Neural cell (in vitro differentiated cells): ENCODE measurements around the gene PUM1. TPM values are rescaled to one million over a fixed set of nuclear protein-coding genes. Genes with fewer than 3 reads are reported as not detected.

Experiments
- H2AFZ ChIP-seq: fragments of 200-600, 300-800 bp; sonication (generic), shearing (Covaris generic); 2 replicates; pipeline ENCODE4 v1.6.0; 2014; ENCODE audit warnings: low read depth, mild to moderate bottlenecking, antibody characterized with exemption, low read length, moderate library complexity
- H3F3A ChIP-seq: fragments of 200-600 bp; shearing (Covaris generic); 2 replicates; pipeline ENCODE4 v1.6.1; 2016; ENCODE audit warnings: mild to moderate bottlenecking, moderate library complexity, mixed read lengths, antibody characterized with exemption, low read length; ENCODE audit not compliant: insufficient read depth, poor library complexity, severe bottlenecking
- H3K27ac ChIP-seq: fragments of 200-600, 300-800 bp; sonication (generic), shearing (Covaris generic); 2 replicates; pipeline ENCODE4 v1.5.1; 2014; ENCODE audit warnings: mild to moderate bottlenecking, low read length, moderate library complexity
- H3K27me3 ChIP-seq: fragments of 300-800, 200-600 bp; sonication (generic), shearing (Covaris generic); 2 replicates; pipeline ENCODE4 v1.6.0; 2014; ENCODE audit warnings: mild to moderate bottlenecking, low read depth, low read length, moderate library complexity; ENCODE audit not compliant: insufficient read depth
- H3K36me3 ChIP-seq: fragments of 300-800, 200-600 bp; sonication (generic), shearing (Covaris generic); 2 replicates; pipeline ENCODE4 v1.5.1; 2014; ENCODE audit warnings: mild to moderate bottlenecking, antibody characterized with exemption, low read length, moderate library complexity; ENCODE audit not compliant: insufficient read depth
- H3K4me2 ChIP-seq: fragments of 300-800, 200-600 bp; sonication (generic), shearing (Covaris generic); 2 replicates; pipeline ENCODE4 v1.6.0; 2014; ENCODE audit warnings: mild to moderate bottlenecking, low read length
- H3K4me3 ChIP-seq: fragments of 300-800, 200-600 bp; sonication (generic), shearing (Covaris generic); 2 replicates; pipeline ENCODE4 v1.5.1; 2014; ENCODE audit warnings: mild to moderate bottlenecking, low read length, moderate library complexity
- H3K79me2 ChIP-seq: fragments of 200-600 bp; shearing (Covaris generic); replicated peaks from 2 replicates; pipeline ENCODE4 v1.6.0; 2014; ENCODE audit warnings: mild to moderate bottlenecking, low read length, moderate library complexity; ENCODE audit not compliant: insufficient read depth
- H3K9ac ChIP-seq: fragments of 300-800, 200-600 bp; sonication (generic), shearing (Covaris generic); 2 replicates; pipeline ENCODE4 v1.6.1; 2016; ENCODE audit warnings: mild to moderate bottlenecking, low read length, mixed read lengths
- H3K9me2 ChIP-seq: fragments of 200-600 bp; shearing (Covaris generic); 2 replicates; pipeline ENCODE4 v1.6.1; 2016; ENCODE audit warnings: mild to moderate bottlenecking, low read length, mixed read lengths; ENCODE audit not compliant: insufficient read depth
- H3K9me3 ChIP-seq: fragments of 200-600, 300-800 bp; sonication (generic), shearing (Covaris generic); 2 replicates; pipeline ENCODE4 v1.6.1; 2016; ENCODE audit warnings: mild to moderate bottlenecking, mixed run types, low read length, moderate library complexity, mixed read lengths
- H4K20me1 ChIP-seq: fragments of 200-600 bp; shearing (Covaris generic); 2 replicates; pipeline ENCODE4 v1.6.1; 2016; ENCODE audit warnings: mild to moderate bottlenecking, mixed run types; ENCODE audit not compliant: insufficient read depth
- EP300 ChIP-seq: fragments of 450-650 bp; conservative IDR thresholded peaks from 2 replicates; pipeline ENCODE4 v1.6.1; 2014; ENCODE audit warnings: antibody characterized with exemption, mild to moderate bottlenecking, moderate library complexity; ENCODE audit not compliant: poor library complexity, severe bottlenecking
- EZH2 ChIP-seq: fragments of 200-600, 300-800 bp; shearing (Covaris generic), sonication (generic); IDR thresholded peaks from 2 replicates; pipeline ENCODE4 v1.6.1; 2014; ENCODE audit warnings: antibody characterized with exemption, low read length, borderline replicate concordance, mild to moderate bottlenecking; ENCODE audit not compliant: insufficient read depth, poor library complexity, severe bottlenecking
- MXI1 ChIP-seq: fragments of 450-650 bp; conservative IDR thresholded peaks from 2 replicates; pipeline ENCODE4 v1.6.1; 2014; ENCODE audit warnings: antibody characterized with exemption, mild to moderate bottlenecking; ENCODE audit not compliant: poor library complexity, severe bottlenecking
- POLR2AphosphoS5 ChIP-seq: IDR thresholded peaks from 2 replicates; pipeline ENCODE4 v1.6.1; 2012
- RAD21 ChIP-seq: fragments of 450-650 bp; conservative IDR thresholded peaks from 2 replicates; pipeline ENCODE4 v1.6.1; 2014; ENCODE audit warnings: antibody characterized with exemption, mild to moderate bottlenecking, moderate library complexity
- SMC3 ChIP-seq: fragments of 450-650 bp; conservative IDR thresholded peaks from 2 replicates; pipeline ENCODE4 v1.6.1; 2014; ENCODE audit warnings: antibody characterized with exemption, mild to moderate bottlenecking, moderate library complexity; ENCODE audit not compliant: poor library complexity
- TAF1 ChIP-seq: IDR thresholded peaks from 2 replicates; pipeline ENCODE4 v1.6.1; 2012; ENCODE audit warnings: low read depth
- polyA plus RNA-seq: library from polyadenylated mRNA; depleted of rRNA; stranded (reverse); fragments of >200 nt; gene quantifications from 2 replicates; pipeline ENCODE4 v1.2.3, GENCODE V29; 2014
- TF ChIP-seq, protein P1 (sequence below): IDR thresholded peaks from 2 replicates; pipeline ENCODE4 v1.6.1; 2012; ENCODE audit warnings: borderline replicate concordance
- TF ChIP-seq, protein P2 (sequence below): fragments of 450-650 bp; IDR thresholded peaks from 2 replicates; pipeline ENCODE4 v1.5.1; 2014; ENCODE audit warnings: antibody characterized with exemption, mild to moderate bottlenecking, moderate library complexity; ENCODE audit not compliant: poor library complexity, severe bottlenecking

The PUM1 gene
- polyA plus RNA-seq, 1 donor from 2014 or later = 60.8 TPM

DNA sequence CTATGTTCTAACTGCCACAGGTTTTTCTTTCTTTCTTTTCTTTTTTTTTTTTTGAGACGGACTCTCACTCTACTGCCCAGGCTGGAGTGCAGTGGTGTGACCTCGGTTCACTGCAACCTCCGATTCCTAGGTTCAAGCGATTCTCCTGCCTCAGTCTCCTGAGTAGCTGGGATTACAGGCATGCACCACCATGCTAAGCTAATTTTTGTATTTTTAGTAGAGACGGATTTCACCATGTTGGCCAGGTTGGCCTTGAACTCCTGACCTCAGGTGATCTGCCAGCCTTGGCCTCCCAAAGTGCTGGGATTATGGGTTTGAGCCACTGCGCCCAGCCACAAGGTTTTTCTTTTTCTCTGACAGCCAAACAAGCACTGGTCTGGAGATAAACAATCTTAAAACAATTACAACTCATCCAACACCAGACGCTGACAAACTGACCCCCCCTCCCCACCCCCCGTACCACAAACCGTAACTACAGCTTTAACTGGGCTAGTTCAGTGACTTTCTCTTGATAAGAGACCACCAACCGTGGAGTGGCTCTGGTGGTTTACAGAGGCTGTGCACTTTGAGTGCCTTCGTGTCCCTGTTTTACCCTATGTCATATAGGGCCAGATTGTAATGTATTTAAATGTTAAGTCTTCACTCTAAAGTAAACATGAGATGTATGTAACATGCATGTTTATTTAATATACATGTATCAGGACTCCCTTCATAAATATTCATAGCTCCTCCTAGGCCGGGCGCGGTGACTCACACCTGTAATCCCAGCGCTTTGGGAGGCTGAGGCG is 19.5 kb upstream of the PUM1 start:
- no peaks in the 10 kb centered on the region for H3K27me3 ChIP-seq
- no peaks in the 10 kb centered on the region for H4K20me1 ChIP-seq
- H3K9me3 ChIP-seq = no peaks in the 10 kb centered on the region
- H3K27ac ChIP-seq = no peak overlapping the region
- no peak overlapping the region for H3K9ac ChIP-seq
- H3K36me3 ChIP-seq = no peaks in the 10 kb centered on the region
- no peak overlapping the region for H3K4me3 ChIP-seq
- no peaks in the 10 kb centered on the region for H3K79me2 ChIP-seq
- TF ChIP-seq MXI1 (no peak), POLR2AphosphoS5 (no peak), SMC3 (no peak), EP300 (no peak), EZH2 (no peak), TAF1 (no peak), RAD21 (no peak)
- TF ChIP-seq, protein P1, sequence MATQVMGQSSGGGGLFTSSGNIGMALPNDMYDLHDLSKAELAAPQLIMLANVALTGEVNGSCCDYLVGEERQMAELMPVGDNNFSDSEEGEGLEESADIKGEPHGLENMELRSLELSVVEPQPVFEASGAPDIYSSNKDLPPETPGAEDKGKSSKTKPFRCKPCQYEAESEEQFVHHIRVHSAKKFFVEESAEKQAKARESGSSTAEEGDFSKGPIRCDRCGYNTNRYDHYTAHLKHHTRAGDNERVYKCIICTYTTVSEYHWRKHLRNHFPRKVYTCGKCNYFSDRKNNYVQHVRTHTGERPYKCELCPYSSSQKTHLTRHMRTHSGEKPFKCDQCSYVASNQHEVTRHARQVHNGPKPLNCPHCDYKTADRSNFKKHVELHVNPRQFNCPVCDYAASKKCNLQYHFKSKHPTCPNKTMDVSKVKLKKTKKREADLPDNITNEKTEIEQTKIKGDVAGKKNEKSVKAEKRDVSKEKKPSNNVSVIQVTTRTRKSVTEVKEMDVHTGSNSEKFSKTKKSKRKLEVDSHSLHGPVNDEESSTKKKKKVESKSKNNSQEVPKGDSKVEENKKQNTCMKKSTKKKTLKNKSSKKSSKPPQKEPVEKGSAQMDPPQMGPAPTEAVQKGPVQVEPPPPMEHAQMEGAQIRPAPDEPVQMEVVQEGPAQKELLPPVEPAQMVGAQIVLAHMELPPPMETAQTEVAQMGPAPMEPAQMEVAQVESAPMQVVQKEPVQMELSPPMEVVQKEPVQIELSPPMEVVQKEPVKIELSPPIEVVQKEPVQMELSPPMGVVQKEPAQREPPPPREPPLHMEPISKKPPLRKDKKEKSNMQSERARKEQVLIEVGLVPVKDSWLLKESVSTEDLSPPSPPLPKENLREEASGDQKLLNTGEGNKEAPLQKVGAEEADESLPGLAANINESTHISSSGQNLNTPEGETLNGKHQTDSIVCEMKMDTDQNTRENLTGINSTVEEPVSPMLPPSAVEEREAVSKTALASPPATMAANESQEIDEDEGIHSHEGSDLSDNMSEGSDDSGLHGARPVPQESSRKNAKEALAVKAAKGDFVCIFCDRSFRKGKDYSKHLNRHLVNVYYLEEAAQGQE = no peak
- TF ChIP-seq, protein P2, sequence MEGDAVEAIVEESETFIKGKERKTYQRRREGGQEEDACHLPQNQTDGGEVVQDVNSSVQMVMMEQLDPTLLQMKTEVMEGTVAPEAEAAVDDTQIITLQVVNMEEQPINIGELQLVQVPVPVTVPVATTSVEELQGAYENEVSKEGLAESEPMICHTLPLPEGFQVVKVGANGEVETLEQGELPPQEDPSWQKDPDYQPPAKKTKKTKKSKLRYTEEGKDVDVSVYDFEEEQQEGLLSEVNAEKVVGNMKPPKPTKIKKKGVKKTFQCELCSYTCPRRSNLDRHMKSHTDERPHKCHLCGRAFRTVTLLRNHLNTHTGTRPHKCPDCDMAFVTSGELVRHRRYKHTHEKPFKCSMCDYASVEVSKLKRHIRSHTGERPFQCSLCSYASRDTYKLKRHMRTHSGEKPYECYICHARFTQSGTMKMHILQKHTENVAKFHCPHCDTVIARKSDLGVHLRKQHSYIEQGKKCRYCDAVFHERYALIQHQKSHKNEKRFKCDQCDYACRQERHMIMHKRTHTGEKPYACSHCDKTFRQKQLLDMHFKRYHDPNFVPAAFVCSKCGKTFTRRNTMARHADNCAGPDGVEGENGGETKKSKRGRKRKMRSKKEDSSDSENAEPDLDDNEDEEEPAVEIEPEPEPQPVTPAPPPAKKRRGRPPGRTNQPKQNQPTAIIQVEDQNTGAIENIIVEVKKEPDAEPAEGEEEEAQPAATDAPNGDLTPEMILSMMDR = no peak
- no peaks in the 10 kb centered on the region for H3F3A ChIP-seq
- no peaks in the 10 kb centered on the region for H3K9me2 ChIP-seq
- no peak overlapping the region for H3K4me2 ChIP-seq
- no peak overlapping the region for H2AFZ ChIP-seq

DNA sequence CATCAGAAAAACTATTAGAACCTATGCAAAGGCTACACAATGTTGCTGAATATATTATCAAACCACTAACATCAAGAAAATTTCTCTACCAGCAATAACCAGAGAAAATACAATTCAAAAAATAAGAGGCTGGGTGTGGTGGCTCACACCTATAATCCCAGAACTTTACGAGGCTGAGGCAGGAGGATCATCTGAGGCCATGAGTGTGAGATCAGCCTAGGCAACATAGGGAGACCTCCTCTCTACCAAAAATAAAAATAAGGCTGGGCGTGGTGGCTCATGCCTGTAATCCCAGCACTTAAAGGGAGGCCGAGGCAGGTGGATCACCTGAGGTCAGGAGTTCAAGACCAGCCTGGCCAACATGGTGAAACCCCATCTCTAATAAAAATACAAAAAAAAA is 16.9 kb upstream of the PUM1 start:
- H3K4me3 ChIP-seq = no peak overlapping the region
- no peak overlapping the region for H2AFZ ChIP-seq
- no peaks in the 10 kb centered on the region for H3K79me2 ChIP-seq
- no peak overlapping the region for H3K9ac ChIP-seq
- no peaks in the 10 kb centered on the region for H3K27me3 ChIP-seq
- no peak overlapping the region for H3K27ac ChIP-seq
- H4K20me1 ChIP-seq = no peaks in the 10 kb centered on the region
- no peaks in the 10 kb centered on the region for H3K9me3 ChIP-seq
- no peaks in the 10 kb centered on the region for H3K9me2 ChIP-seq
- H3K4me2 ChIP-seq = no peak overlapping the region
- no peaks in the 10 kb centered on the region for H3K36me3 ChIP-seq
- TF ChIP-seq EP300 (no peak), TAF1 (no peak)
- TF ChIP-seq, protein P1 = no peak
- H3F3A ChIP-seq = no peaks in the 10 kb centered on the region
